ENCODE results near the gene ZSCAN20.

The ZSCAN20 gene

GRCh38 chr1:33500547-33500946, 28.1 kb downstream of the ZSCAN20 start:
- peaks cover 6% of the 10 kb centered on the region for H3K9me3 ChIP-seq (ENCODE audit: insufficient read depth, low read depth, low read length)
- H3K79me2 ChIP-seq (ENCODE audit: insufficient read depth, low read length): no peaks in the 10 kb centered on the region
- no peaks in the 10 kb centered on the region for H3K36me3 ChIP-seq (ENCODE audit: insufficient read depth, low read length)
- no peak overlapping the region for H3K9ac ChIP-seq (ENCODE audit: low read depth, low read length, poor library complexity, severe bottlenecking)
- H3K27me3 ChIP-seq (ENCODE audit: insufficient read depth, low read length, poor library complexity, severe bottlenecking): no peaks in the 10 kb centered on the region
- H3K4me3 ChIP-seq (ENCODE audit: low read length, poor library complexity, severe bottlenecking): no peak overlapping the region
- H3K4me1 ChIP-seq (ENCODE audit: insufficient read depth, low read length, poor library complexity, severe bottlenecking): no peaks in the 10 kb centered on the region
- no peaks in the 10 kb centered on the region for H3K9me2 ChIP-seq (replicated peaks; ENCODE audit: low read depth, low read length)
- no peak overlapping the region for H2AFZ ChIP-seq (ENCODE audit: low read length)
- no peaks in the 10 kb centered on the region for H4K20me1 ChIP-seq (ENCODE audit: insufficient read depth, low read length, poor library complexity, severe bottlenecking)
- TF ChIP-seq EZH2phosphoT487 (IDR thresholded peaks at IDR 0.05; ENCODE audit: borderline replicate concordance): no peak
- peak; percentile 32 for TF ChIP-seq CTCF (conservative IDR thresholded peaks at IDR 0.05; ENCODE audit: low read length)
- H3K4me2 ChIP-seq (ENCODE audit: low read depth, low read length, poor library complexity, severe bottlenecking): no peak overlapping the region
- no peaks in the 10 kb centered on the region for H3F3A ChIP-seq (ENCODE audit: low read depth)

- H3K4me2 ChIP-seq (ENCODE audit: low read depth, low read length, poor library complexity, severe bottlenecking): no peak overlapping the region
- no peaks in the 10 kb centered on the region for H3K4me1 ChIP-seq (ENCODE audit: insufficient read depth, low read length, poor library complexity, severe bottlenecking)
- no peaks in the 10 kb centered on the region for H3F3A ChIP-seq (ENCODE audit: low read depth)
- no peaks in the 10 kb centered on the region for H3K9me2 ChIP-seq (replicated peaks; ENCODE audit: low read depth, low read length)
- no peaks in the 10 kb centered on the region for H3K27me3 ChIP-seq (ENCODE audit: insufficient read depth, low read length, poor library complexity, severe bottlenecking)
- no peak overlapping the region for H2AFZ ChIP-seq (ENCODE audit: low read length)
- no peaks in the 10 kb centered on the region for H4K20me1 ChIP-seq (ENCODE audit: insufficient read depth, low read length, poor library complexity, severe bottlenecking)
- TF ChIP-seq EZH2phosphoT487 (IDR thresholded peaks at IDR 0.05; ENCODE audit: borderline replicate concordance): no peak
- TF ChIP-seq CTCF (conservative IDR thresholded peaks at IDR 0.05; ENCODE audit: low read length): no peak
- H3K9me3 ChIP-seq (ENCODE audit: insufficient read depth, low read depth, low read length): no peaks in the 10 kb centered on the region; the same call in 1 of the 2 replicates
- no peak overlapping the region for H3K9ac ChIP-seq (ENCODE audit: low read depth, low read length, poor library complexity, severe bottlenecking)
- H3K4me3 ChIP-seq (ENCODE audit: low read length, poor library complexity, severe bottlenecking): no peak overlapping the region
- H3K79me2 ChIP-seq (ENCODE audit: insufficient read depth, low read length): no peaks in the 10 kb centered on the region
- H3K36me3 ChIP-seq (ENCODE audit: insufficient read depth, low read length): no peaks in the 10 kb centered on the region
Observed at GRCh38 chr1:33501309-33501708, 28.9 kb downstream of the ZSCAN20 start.

GRCh38 chr1:33501774-33502173, 29.3 kb downstream of the ZSCAN20 start:
- Histone ChIP-seq H3K36me3 (ENCODE audit: insufficient read depth, low read length) (no peaks in the 10 kb centered on the region), H3K79me2 (ENCODE audit: insufficient read depth, low read length) (no peaks in the 10 kb centered on the region), H3K4me2 (ENCODE audit: low read depth, low read length, poor library complexity, severe bottlenecking) (no peak overlapping the region), H3K9me3 (ENCODE audit: insufficient read depth, low read depth, low read length) (no peaks in the 10 kb centered on the region; the same call in 1 of the 2 replicates), H4K20me1 (ENCODE audit: insufficient read depth, low read length, poor library complexity, severe bottlenecking) (no peaks in the 10 kb centered on the region), H3K4me1 (ENCODE audit: insufficient read depth, low read length, poor library complexity, severe bottlenecking) (no peaks in the 10 kb centered on the region), H3F3A (ENCODE audit: low read depth) (no peaks in the 10 kb centered on the region), H2AFZ (ENCODE audit: low read length) (no peak overlapping the region), H3K4me3 (ENCODE audit: low read length, poor library complexity, severe bottlenecking) (no peak overlapping the region), H3K9ac (ENCODE audit: low read depth, low read length, poor library complexity, severe bottlenecking) (no peak overlapping the region), H3K9me2 (replicated peaks; ENCODE audit: low read depth, low read length) (no peaks in the 10 kb centered on the region), H3K27me3 (ENCODE audit: insufficient read depth, low read length, poor library complexity, severe bottlenecking) (no peaks in the 10 kb centered on the region)
- TF ChIP-seq CTCF (conservative IDR thresholded peaks at IDR 0.05; ENCODE audit: low read length) (no peak), EZH2phosphoT487 (IDR thresholded peaks at IDR 0.05; ENCODE audit: borderline replicate concordance) (no peak)

Measured in Loucy (cell line).